Activated naive CD8-positive, alpha-beta T cell (primary cell): ENCODE data around the gene HTR7.

ENCODE experiments used
- H3K27ac Mint-ChIP-seq: one replicate; pipeline ENCODE4 v1.8.0; 2021; ENCODE audit warnings: mixed read lengths
- H3K27me3 Mint-ChIP-seq: one replicate; pipeline ENCODE4 v1.8.0; 2021; ENCODE audit warnings: mixed read lengths
- H3K36me3 Mint-ChIP-seq: one replicate; pipeline ENCODE4 v1.8.0; 2021; ENCODE audit warnings: mixed read lengths
- H3K4me1 Mint-ChIP-seq: one replicate; pipeline ENCODE4 v1.8.0; 2021; ENCODE audit warnings: low read depth, mixed read lengths
- H3K4me3 Mint-ChIP-seq: one replicate; pipeline ENCODE4 v1.8.0; 2021; ENCODE audit warnings: mild to moderate bottlenecking, mixed read lengths
- H3K9me3 Mint-ChIP-seq: one replicate; pipeline ENCODE4 v1.8.0; 2021; ENCODE audit warnings: low read depth, mixed read lengths

Gene HTR7

DNA sequence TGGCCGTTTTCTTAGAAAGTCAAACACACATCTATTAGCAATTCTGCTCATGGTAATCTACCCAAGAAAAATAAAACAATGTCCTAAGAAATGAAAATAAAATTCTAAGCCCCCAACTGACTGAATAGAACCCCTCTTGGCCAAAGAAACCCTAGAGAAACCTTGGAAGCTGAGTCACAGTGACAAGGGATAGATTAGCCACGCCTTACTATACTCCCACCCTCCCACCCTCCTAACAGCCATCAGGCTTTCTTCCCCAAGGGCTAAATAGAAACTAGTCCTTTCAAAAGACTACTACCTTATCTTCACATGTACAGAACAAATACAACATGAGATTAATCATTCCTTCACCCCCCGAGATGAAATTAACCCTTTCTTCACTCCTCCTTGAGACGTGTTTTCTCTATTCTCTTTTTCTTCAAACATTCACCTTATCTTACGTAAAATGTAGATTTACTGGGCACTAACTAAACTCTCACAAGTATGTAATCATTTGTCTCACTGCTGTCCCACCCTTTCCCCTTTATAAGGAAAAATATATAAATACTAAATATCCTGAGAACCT is 57.5 kb downstream of the HTR7 start:
- Mint-ChIP-seq H3K4me1 (no peaks in the 10 kb centered on the region), H3K9me3 (peaks cover 7% of the 10 kb centered on the region), H3K27me3 (peaks cover 4% of the 10 kb centered on the region), H3K36me3 (peaks cover 5% of the 10 kb centered on the region), H3K4me3 (no peak overlapping the region), H3K27ac (no peak overlapping the region)

DNA sequence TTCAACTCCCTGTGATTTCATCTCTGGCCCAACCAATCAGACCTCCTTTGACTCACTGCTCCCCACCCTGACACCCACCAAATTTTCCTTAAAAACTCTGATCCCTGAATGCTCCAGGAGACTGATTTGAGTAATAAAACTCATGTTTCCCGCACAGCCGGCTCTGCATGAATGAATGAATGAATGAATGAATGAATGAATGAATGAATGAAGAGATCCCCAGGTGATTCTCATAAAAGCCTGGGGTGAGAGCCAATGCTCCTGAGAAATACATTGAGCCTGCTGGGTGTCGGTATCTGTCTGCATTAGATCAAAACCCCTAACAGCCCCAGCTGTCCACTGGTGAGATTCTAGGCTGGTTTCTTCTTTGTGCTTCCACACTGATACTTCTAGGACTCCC is 58.7 kb downstream of the HTR7 start:
- no peak overlapping the region for H3K4me3 Mint-ChIP-seq
- peaks cover 10% of the 10 kb centered on the region for H3K9me3 Mint-ChIP-seq
- peaks cover 5% of the 10 kb centered on the region for H3K36me3 Mint-ChIP-seq
- no peak overlapping the region for H3K27ac Mint-ChIP-seq
- no peaks in the 10 kb centered on the region for H3K4me1 Mint-ChIP-seq
- H3K27me3 Mint-ChIP-seq = peaks cover 5% of the 10 kb centered on the region

DNA sequence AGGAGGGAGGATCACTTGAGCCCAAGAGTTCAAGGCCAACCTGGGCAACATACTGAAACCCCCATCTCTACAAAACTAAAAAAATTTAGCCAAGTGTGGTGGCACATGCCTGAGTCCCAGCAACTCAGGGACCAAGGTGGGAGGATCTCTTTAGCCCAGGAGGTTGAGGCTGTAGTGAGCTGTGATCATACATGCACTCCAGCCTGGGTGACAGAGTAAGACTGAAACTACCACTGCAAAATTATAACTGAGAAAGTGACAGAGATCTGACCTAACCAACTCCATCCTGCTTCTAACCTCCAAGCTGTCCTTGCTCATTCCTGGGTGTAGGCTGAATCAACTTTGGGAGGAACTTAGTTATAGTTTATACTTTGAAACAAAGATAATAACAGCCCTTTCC is 59.4 kb downstream of the HTR7 start:
- Mint-ChIP-seq H3K9me3 (peaks cover 10% of the 10 kb centered on the region), H3K36me3 (peaks cover 5% of the 10 kb centered on the region), H3K27ac (no peak overlapping the region), H3K27me3 (peaks cover 8% of the 10 kb centered on the region), H3K4me1 (no peaks in the 10 kb centered on the region), H3K4me3 (no peak overlapping the region)

DNA sequence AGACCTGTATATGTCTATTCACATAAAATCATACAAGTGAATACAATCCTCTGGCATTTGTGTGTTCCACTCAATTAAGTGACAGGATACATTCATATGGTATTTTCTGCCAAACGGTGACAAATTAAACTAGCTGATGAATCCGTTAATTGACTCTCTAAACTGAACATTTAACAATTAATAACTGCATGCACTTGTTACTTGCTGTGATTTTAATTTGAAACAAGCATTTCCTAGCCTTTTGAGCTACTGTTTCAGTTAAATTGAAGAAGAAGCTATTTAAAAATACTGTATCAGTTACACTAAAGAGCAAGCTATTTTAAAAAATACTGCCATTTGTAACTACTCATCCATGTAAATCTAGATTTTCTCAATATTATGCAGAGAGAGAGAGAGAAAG is 67.4 kb downstream of the HTR7 start:
- Mint-ChIP-seq H3K4me1 (no peaks in the 10 kb centered on the region), H3K27me3 (peaks cover 6% of the 10 kb centered on the region), H3K4me3 (no peak overlapping the region), H3K36me3 (no peaks in the 10 kb centered on the region), H3K27ac (no peak overlapping the region), H3K9me3 (peaks cover 5% of the 10 kb centered on the region)

DNA sequence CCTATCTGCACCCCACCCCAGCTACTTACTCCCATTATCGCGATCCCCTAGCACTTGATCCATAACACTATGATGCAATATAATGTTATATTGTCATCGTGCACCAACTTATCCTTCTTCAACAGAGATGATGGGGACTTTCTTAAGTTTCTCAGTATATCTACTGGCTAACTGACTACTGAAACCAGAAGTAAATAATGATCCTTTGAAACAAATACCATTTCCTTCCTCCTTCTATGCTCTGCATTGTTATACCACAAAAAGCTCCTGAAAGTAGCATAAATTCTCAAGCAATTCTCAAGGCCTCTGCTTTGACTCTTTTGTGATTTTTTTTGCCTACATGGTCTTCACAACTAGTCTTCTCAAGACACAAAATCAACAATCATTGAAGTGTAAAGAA is 68.9 kb downstream of the HTR7 start:
- no peaks in the 10 kb centered on the region for H3K4me1 Mint-ChIP-seq
- peaks cover 2% of the 10 kb centered on the region for H3K27me3 Mint-ChIP-seq
- H3K4me3 Mint-ChIP-seq = no peak overlapping the region
- no peaks in the 10 kb centered on the region for H3K9me3 Mint-ChIP-seq
- H3K36me3 Mint-ChIP-seq = no peaks in the 10 kb centered on the region
- H3K27ac Mint-ChIP-seq = no peak overlapping the region

DNA sequence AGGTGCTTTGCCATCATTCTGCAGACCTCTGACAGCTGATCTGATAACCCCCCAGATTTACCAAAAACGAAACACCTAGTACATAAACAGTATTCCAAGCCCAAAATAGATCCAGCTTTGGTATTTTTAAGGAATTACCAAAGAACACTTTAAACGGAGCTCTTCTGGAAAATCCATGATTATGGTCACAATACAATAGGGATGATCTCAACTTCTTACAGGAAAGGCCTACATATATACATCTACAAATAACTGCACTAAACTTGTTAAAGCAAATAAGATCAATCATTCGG is 69.7 kb downstream of the HTR7 start:
- no peaks in the 10 kb centered on the region for H3K4me1 Mint-ChIP-seq
- no peaks in the 10 kb centered on the region for H3K9me3 Mint-ChIP-seq
- H3K27me3 Mint-ChIP-seq = peaks cover 2% of the 10 kb centered on the region
- no peak overlapping the region for H3K27ac Mint-ChIP-seq
- no peaks in the 10 kb centered on the region for H3K36me3 Mint-ChIP-seq
- H3K4me3 Mint-ChIP-seq = no peak overlapping the region

DNA sequence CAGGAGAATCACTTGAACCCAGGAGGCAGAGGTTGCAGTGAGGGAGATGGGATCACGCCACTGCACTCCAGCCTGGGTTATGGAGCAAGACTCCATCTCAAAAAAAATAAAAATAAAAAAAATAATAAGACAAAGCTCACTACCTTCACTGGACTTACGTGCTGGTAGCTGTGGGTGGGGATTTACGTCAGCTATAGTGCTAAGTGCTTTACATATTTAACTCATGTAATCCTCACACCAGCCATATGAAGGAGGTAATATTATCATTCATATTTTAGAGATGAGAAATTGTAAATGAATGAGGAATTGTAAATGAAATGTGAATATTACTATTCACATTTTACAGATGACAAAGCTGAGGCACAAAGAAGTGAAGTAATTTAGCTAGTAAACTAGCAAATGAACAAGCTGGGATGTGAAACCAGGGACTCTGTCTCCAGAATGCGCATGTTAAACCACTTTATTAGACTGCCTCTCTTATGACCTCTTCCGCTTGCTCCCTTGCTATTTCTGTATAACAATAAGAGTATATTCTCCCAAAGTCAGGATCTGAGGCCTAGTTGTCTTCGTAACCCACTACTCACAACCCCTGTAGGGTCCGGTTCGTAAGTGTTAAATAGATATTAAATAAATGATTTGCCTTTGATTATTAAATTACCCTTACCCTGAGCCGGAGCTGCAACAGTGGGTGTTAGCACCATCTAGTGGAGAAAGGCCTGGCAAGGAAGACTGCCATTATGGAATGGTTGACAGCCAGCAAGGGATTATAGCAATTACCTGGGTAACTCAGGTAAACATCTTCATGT is 70.2 kb downstream of the HTR7 start:
- Mint-ChIP-seq H3K27me3 (peaks cover 2% of the 10 kb centered on the region), H3K4me1 (no peaks in the 10 kb centered on the region), H3K36me3 (no peaks in the 10 kb centered on the region), H3K27ac (no peak overlapping the region), H3K9me3 (no peaks in the 10 kb centered on the region), H3K4me3 (no peak overlapping the region)

- Mint-ChIP-seq H3K9me3 (no peaks in the 10 kb centered on the region), H3K36me3 (no peaks in the 10 kb centered on the region), H3K27ac (no peak overlapping the region), H3K4me3 (no peak overlapping the region), H3K4me1 (no peaks in the 10 kb centered on the region), H3K27me3 (no peaks in the 10 kb centered on the region)
These were observed 72.1 kb downstream of the HTR7 start for GRCh38 chr10:90785782-90786181.

DNA sequence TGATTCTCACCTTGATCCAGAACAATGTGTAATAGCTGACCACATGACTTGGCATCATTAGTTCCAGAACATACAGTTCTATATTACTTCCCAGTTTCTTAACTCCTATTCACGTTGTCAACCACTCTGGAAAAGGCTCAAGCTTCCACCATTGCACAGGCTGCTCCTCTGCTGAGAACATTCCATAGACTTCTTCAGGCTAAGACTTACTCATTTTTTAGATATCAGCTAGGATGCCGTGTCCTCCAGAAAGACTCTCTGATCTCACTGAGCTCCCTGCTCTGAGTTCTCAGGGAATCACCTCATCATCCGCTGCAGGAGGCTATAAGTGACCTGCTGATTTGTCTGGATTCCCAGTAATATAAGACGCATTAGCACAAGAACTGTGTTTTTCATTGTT is 73.1 kb downstream of the HTR7 start:
- H3K36me3 Mint-ChIP-seq = no peaks in the 10 kb centered on the region
- H3K4me1 Mint-ChIP-seq = no peaks in the 10 kb centered on the region
- no peak overlapping the region for H3K4me3 Mint-ChIP-seq
- H3K27ac Mint-ChIP-seq = no peak overlapping the region
- no peaks in the 10 kb centered on the region for H3K27me3 Mint-ChIP-seq
- H3K9me3 Mint-ChIP-seq = no peaks in the 10 kb centered on the region

- no peak overlapping the region for H3K4me3 Mint-ChIP-seq
- no peaks in the 10 kb centered on the region for H3K36me3 Mint-ChIP-seq
- H3K27me3 Mint-ChIP-seq = no peaks in the 10 kb centered on the region
- H3K27ac Mint-ChIP-seq = no peak overlapping the region
- H3K4me1 Mint-ChIP-seq = no peaks in the 10 kb centered on the region
- no peaks in the 10 kb centered on the region for H3K9me3 Mint-ChIP-seq
These were observed 77.4 kb downstream of the HTR7 start for GRCh38 chr10:90780488-90780887.

DNA sequence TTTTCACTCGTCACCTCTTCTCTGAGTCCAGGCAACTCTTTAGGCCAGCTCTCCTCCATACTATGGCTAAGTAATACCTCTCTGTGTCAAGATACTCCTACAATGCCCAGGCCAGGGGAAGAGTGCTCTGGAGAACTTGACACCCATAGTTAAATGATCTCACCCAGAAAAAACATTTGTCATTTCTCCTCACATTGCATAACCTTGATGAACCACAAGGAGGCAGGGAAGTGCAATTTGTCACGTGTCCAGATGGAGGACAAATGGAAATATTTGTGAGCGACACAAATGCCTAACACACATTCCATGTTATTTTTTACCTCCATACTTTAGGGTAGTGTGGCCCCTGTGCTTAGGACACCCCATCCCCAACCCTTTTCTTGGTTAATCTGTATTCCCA is 78.3 kb downstream of the HTR7 start:
- H3K27ac Mint-ChIP-seq = no peak overlapping the region

GRCh38 chr10:90777621-90778020 is 80.2 kb downstream of the HTR7 start:
- Mint-ChIP-seq H3K9me3 (no peaks in the 10 kb centered on the region), H3K27me3 (no peaks in the 10 kb centered on the region), H3K27ac (no peak overlapping the region), H3K4me1 (no peaks in the 10 kb centered on the region), H3K36me3 (no peaks in the 10 kb centered on the region), H3K4me3 (no peak overlapping the region)

More for the DNA sequence above, 78.3 kb downstream of the HTR7 start:
- no peaks in the 10 kb centered on the region for H3K36me3 Mint-ChIP-seq
- no peaks in the 10 kb centered on the region for H3K27me3 Mint-ChIP-seq
- no peaks in the 10 kb centered on the region for H3K9me3 Mint-ChIP-seq
- no peaks in the 10 kb centered on the region for H3K4me1 Mint-ChIP-seq
- H3K4me3 Mint-ChIP-seq = no peak overlapping the region

DNA sequence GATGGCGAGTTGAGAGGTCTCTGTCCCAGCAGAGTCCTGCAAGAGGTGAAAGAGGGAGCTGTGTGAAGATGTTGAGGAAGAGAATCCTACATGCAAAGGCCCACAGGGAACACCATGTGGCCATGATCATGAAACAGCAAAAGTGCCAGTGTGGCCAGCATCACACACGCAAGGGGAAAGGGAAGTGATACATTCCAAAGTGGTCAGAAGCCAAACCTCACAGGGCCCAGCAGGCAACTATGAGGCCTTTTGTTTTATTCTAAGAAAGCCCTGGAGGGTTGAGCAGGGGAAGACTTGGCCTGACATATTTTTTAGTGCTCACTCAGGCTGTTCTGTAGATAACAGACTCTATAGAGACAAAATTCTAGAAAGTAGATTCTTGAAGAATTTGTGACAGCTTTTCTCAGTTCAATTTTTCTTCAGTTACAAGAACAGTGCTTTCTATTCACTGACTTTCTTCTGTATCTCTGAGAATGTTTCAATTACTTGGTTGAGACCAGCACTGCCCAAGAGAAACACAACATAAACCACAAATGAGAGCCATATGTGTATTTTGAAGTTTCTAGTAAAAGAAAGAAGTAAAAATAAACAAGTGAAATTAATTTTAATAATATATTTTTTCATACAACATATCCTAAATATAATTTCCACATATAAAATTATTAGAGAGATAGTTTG is 82.3 kb downstream of the HTR7 start:
- Mint-ChIP-seq H3K27me3 (no peaks in the 10 kb centered on the region), H3K4me1 (no peaks in the 10 kb centered on the region), H3K4me3 (no peak overlapping the region), H3K9me3 (no peaks in the 10 kb centered on the region), H3K27ac (no peak overlapping the region), H3K36me3 (no peaks in the 10 kb centered on the region)

DNA sequence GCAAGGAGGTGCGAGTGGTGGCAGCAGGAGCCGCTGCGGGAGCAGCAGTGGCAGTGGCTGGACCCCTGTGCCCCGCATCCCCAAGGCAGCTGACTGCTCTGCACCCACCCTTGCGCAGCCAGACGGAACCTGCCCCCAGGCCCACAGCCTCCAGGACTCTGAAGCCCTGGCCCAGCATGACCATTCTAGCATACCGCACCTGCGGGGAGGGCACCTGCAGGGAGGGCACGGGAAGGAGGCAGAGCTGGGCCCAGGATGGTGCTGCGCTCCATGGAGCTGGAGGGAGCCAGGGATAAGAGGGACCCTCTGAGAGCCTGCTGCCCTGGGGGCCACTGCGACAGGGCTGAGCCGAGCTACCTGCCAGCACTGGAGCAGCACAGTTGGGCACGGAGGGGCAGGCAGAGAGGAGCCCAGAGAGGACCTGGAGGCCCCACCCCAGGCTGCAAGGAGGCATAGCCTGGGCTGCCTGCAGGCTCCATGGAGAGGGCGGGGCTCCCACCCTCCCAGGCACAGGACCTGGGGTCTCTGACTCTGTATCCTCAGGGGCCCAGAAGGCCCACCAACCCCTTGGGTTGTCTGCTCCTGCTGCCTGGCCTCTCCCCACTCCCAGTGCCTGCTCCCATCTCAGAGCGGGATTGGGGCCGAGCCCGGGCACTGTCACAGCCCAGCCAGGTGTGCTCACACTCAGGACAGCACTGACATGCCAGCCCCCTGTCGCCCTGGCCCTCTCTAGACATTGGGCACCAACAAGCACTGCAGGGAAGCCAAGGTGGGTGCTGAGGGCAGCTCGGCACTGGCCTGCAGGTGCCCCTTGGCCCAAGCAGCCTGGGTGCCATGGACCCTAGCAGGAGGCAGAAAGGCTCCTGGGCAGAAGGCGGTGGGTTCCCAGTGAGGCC is 87.6 kb downstream of the HTR7 start:
- H3K4me3 Mint-ChIP-seq = no peak overlapping the region
- H3K4me1 Mint-ChIP-seq = no peaks in the 10 kb centered on the region
- no peaks in the 10 kb centered on the region for H3K9me3 Mint-ChIP-seq
- H3K27ac Mint-ChIP-seq = no peak overlapping the region
- H3K36me3 Mint-ChIP-seq = no peaks in the 10 kb centered on the region
- peaks cover 2% of the 10 kb centered on the region for H3K27me3 Mint-ChIP-seq
